ENCODE measurements around the gene SLC11A1. TPM values are rescaled to one million over a fixed set of nuclear protein-coding genes. Genes with fewer than 3 reads are reported as not detected.

Gene SLC11A1
- total and polyA plus RNA-seq, 2 of the 4 experiments (the other 2 are of a cell fraction): under 0.01 to 0.07 TPM

DNA sequence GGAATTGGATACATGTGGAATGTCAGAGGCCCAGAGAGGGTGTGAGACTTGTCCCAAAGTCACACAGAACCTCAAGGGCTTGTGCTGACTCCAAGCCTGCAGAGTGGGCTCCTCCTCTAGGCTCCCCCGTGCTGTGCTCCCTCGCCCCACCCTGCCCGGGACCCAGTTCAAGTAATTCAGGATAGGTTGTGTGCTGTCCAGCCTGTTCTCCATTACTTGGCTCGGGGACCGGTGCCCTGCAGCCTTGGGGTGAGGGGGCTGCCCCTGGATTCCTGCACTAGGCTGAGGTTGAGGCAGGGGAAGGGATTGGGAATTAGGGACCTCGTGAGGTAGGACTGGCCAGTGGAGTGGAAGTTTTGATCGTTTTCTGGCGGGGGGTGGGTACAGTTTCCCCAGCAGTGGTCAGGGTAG, 20.4 kb downstream of the SLC11A1 start:
- DNase-seq: no peak
- no peak overlapping the region for H4K5ac ChIP-seq (ENCODE audit: low read depth, low read length)
- in situ Hi-C loops (cut with MboI; ENCODE audit: low sequenced_read_pairs) (loop anchor here (10.0 kb wide), 1 partner anchor 252 kb away; the partner anchor contains the start of genes BCS1L and ZNF142), intact Hi-C loops (cut with micrococcal nuclease) (no loop called here), dilution Hi-C loops (cut with HindIII; ENCODE audit: low sequenced_read_pairs, unreplicated experiment) (no loop called here)
- no peak overlapping the region for H3K27ac ChIP-seq (ENCODE audit: insufficient read depth, low read length)
- H3K9me3 ChIP-seq (ENCODE audit: control insufficient read depth, insufficient read depth, low read length): no peaks in the 10 kb centered on the region
- H3K56ac ChIP-seq (ENCODE audit: extremely low read depth, insufficient read depth, low read length): no peak overlapping the region
- H2AK5ac ChIP-seq (ENCODE audit: low read depth, low read length): no peak overlapping the region
- H2BK15ac ChIP-seq (ENCODE audit: low read depth, low read length): no peak overlapping the region
- TF ChIP-seq BHLHE40 (IDR thresholded peaks at IDR 0.05; ENCODE audit: low read depth, low read length): no peak
- TF ChIP-seq FOS (IDR thresholded peaks at IDR 0.05; ENCODE audit: low read depth, low read length): no peak
- no peak for TF ChIP-seq RCOR1 (IDR thresholded peaks at IDR 0.05; ENCODE audit: insufficient replicate concordance, low read length)
- CTCF ChIA-PET: no interaction called here
- H3K14ac ChIP-seq (replicated peaks; ENCODE audit: low read depth, low read length): no peak overlapping the region
- no peak overlapping the region for H3K18ac ChIP-seq (ENCODE audit: low read depth, low read length)
- no peak overlapping the region for H2BK20ac ChIP-seq (ENCODE audit: low read depth, low read length)
- no peak overlapping the region for H2AFZ ChIP-seq (replicated peaks; ENCODE audit: low read length, poor library complexity)
- H3K36me3 ChIP-seq (ENCODE audit: control insufficient read depth, insufficient read depth, low read length): peaks cover 26% of the 10 kb centered on the region
- no peak overlapping the region for H4K8ac ChIP-seq (ENCODE audit: low read depth in 2 of 2, low read length in 2 of 2)
- H2AK9ac ChIP-seq (replicated peaks; ENCODE audit: low read depth, low read length, poor library complexity): no peak overlapping the region
- 84% methylated on average over 5 of the region's 8 CpGs; no CpG with 5 or more reads in 1 of the 2 experiments for WGBS, 2 experiments (ENCODE audit: extremely low coverage in 2 of 2, insufficient read length in 1 of 2)
- H3K23ac ChIP-seq (ENCODE audit: low read depth, low read length): no peak overlapping the region
- H4K20me1 ChIP-seq (ENCODE audit: insufficient read depth, low read length): peaks cover 13% of the 10 kb centered on the region; the same call in 1 of the 2 replicates
- peaks cover 29% of the 10 kb centered on the region for H3K4me1 ChIP-seq (ENCODE audit: control insufficient read depth, insufficient read depth, low read length)
- H3K4me3 ChIP-seq (ENCODE audit: insufficient read depth, low read depth, low read length): no peak overlapping the region
- POLR2A ChIA-PET (ENCODE audit: unreplicated experiment): no interaction called here
- H2BK120ac ChIP-seq (ENCODE audit: low read depth, low read length): no peak overlapping the region
- BruUV-seq (replicated peaks): no TSS peak
- H3K4ac ChIP-seq (ENCODE audit: low read depth, low read length): no peak overlapping the region
- no peak overlapping the region for H2BK5ac ChIP-seq (ENCODE audit: low read depth, low read length, poor library complexity, severe bottlenecking)
- no peak overlapping the region for H4K91ac ChIP-seq (ENCODE audit: insufficient read depth, low read depth, low read length)
- ATAC-seq (ENCODE audit: low read depth): no peak
- H3K4me2 ChIP-seq (ENCODE audit: low read depth, low read length): no peak overlapping the region
- H3K79me1 ChIP-seq (ENCODE audit: low read depth in 1 of 2, low read length in 2 of 2): peaks cover 4 to 36% of the 10 kb centered on the region in 2 experiments; a peak in 3 of 4 replicates
- H3K9me1 ChIP-seq (ENCODE audit: insufficient read depth, low read length): peaks cover 4% of the 10 kb centered on the region; the same call in 1 of the 2 replicates
- H3K27me3 ChIP-seq (ENCODE audit: control insufficient read depth, insufficient read depth, low read length): no peaks in the 10 kb centered on the region
- no peak overlapping the region for H3K9ac ChIP-seq (ENCODE audit: low read depth, low read length)
